ENCODE results near the gene GPR158.

GPR158 gene

GRCh38 chr10:25582961-25583360, 408.2 kb downstream of the GPR158 start:
- DNase-seq (ENCODE audit: low read depth) = no peak

DNA sequence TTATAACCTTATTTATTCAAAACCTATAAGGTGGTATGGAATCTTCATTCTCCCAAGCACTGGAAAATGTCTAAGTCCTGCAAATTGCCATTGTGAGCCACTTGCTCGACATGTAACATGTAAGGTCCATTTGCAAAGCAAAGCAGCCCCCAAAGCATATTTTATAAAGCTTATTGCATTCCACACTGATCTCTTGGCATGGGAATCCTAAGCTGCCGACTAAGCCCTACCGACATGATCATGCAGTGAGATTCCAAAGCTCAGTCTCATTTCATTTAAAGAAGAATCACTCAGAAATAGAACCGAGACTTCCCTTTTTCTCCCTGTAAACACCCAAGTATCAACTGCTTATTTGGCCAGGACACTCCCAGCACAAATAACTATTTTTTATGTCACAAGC, 425.9 kb downstream of the GPR158 start:
- no peak for DNase-seq (ENCODE audit: low read depth)

DNA sequence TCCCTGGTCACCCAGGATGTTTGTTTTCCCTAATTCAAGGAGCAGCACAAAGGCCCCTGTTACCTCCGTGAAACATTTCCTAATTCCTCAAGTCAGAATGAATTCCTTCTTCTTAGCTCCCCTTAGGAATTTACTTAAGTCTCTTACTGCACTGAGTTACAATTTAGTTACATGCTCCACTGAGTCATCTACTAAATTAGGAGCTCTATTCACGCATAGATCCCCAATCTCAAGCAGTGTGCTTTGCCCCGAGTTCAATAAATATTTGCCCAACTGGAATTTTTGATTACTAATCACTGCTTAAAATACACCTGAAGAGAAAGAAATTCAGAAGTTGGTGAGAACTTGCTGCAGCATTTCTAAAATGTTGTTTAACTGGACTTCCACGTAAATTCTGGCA, 429.8 kb downstream of the GPR158 start:
- no peak for DNase-seq (ENCODE audit: low read depth)

DNA sequence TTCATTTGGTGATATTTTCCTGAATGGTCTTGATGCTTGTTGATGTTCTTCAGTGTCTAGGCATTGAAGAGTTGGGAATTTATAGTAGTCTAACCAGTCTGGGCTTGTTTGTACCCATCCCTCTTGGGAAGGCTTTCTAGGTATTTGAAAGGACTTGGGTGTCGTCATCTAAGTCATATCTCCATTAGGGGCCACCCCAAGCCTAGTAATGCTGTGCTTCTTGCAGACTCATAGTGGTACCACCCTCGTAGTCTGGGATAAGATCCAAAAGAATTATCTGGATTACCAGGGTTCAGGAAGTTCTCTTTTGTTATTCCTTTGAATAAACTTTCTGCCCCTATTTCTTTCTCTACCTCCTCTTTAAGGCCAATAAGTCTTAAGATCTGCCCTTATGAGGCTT, 439.9 kb downstream of the GPR158 start:
- no peak for DNase-seq (ENCODE audit: low read depth)

DNA sequence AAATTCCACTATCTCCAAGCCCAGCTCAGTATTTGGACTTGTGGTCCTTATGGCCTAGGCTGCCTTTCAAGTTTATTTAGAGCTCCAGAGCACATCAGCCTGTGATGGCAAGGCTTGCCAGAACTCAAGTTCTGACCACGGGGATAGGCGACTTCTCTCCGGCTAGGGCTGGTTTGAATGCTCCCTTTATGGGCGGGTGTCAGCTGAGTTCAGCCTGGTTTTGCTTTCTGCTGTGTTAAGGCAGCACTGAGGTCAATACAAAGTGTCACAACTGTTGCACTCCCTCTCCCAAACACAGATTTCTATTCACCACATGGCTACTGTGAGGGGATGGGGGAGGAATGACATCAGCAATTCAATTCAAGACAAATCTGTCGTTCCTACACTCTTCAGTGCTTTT, 441.1 kb downstream of the GPR158 start:
- DNase-seq (ENCODE audit: low read depth) = no peak

DNA sequence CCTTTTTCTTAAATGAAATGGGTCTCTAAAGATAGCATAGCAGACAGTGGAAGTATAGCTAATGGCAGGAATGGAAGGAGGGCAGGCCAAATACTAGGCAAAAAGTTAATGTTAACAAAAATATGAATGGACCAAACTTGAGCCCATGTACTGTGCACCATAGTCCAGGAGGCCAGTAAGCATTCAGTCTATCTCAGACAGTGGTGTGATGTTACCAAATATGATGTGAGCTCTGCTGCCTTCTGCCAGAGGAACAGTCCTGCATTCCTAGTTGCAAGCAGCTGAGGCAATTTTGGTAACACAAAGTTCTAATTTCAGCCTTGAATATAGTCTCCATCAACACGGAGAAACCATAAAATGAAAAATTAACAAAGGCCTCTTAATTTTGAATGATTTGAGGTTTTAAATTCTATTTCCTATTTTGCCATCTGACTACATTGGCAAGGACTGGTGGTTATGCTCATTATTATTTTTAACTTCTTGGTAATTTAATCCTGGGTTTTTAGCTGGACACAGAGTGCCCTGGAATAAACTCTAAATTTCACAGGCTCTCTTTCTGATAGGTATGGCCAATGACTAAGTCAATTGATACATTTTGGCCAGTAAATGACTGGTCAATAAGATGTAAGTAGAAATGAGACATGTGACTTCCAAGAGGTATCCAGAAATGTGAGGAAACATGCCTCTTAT, 442.2 kb downstream of the GPR158 start:
- no peak for DNase-seq (ENCODE audit: low read depth)

DNA sequence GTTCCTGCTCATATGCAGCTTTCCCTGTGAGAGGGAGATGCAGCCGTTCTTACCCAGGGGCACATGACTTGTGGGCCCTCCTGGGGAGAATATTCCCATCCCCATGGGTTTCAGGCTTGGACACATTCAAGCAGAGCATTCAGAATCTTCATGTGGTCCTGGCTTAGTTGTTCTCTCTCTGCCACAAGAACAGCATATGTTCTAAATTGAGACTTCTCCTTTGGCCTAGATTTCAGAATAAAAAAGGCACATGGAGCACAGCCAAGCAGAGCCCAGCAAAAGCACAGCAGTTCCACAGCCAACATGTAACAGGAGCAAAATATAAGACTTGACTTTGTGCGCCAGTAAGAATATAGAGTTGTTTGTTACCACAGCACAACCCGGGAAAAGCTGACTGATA, 452.8 kb downstream of the GPR158 start:
- DNase-seq (ENCODE audit: low read depth) = no peak

DNA sequence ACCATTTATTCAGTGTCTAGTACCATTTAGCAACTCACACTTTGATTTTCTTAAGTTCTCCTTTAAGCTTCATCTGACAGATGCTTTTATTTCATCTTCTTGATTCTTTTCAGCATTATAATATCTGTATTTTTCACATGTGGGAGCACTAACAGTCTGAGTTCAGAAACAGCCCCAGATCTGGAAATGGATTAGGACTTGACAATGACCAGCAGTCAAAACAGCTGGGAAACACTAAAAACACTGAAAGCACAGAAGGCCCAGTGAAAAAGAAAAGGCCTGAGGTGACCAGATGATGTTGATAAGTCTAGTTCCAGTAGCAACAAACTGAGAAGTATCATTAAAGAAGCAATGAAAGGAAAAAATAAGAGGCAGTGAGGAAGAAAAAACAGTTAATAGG, 454.5 kb downstream of the GPR158 start:
- no peak for DNase-seq (ENCODE audit: low read depth)

- no peak for DNase-seq (ENCODE audit: low read depth)
Measured at GRCh38 chr10:25631471-25631870, 456.7 kb downstream of the GPR158 start.

DNA sequence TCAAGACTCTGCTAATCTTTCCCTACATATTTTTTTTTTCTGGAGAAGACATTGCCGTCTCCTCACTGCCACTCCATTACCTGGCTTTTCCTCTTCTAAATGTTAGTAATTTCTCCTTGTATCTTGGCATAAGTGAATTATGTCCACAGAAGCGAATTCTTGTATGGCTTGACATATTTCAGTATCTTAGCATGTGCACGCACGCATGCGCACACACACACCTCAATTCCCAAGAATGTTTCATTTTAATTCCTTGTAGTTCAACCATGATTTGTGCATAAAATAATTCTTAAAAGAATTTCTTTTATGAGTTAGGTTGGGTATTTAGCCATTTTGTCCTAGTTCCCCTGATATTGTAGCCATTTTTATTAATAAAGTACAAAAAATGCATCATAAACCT, 458.0 kb downstream of the GPR158 start:
- DNase-seq (ENCODE audit: low read depth) = no peak

DNA sequence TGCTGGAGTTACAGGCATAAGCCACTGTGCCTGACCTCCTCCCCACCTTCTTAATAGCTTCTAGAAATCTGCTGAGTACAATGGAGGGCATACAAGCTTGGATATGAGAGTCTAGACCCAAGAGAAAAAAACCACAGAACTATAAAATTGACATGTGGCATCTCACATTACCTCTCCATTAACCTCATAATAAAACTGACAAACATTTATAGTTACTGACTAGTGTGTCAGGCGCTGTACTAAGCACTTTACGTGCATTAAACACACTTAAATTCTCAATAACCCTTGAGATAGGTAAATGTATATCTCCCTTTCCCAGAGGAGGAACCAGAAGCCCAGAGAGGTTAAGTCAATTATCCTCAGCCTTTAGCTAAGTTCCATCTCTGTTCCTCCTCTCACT, 458.7 kb downstream of the GPR158 start:
- DNase-seq (ENCODE audit: low read depth) = no peak

- no peak for DNase-seq (ENCODE audit: low read depth)
Measured at GRCh38 chr10:25639646-25640045, 464.8 kb downstream of the GPR158 start.

DNA sequence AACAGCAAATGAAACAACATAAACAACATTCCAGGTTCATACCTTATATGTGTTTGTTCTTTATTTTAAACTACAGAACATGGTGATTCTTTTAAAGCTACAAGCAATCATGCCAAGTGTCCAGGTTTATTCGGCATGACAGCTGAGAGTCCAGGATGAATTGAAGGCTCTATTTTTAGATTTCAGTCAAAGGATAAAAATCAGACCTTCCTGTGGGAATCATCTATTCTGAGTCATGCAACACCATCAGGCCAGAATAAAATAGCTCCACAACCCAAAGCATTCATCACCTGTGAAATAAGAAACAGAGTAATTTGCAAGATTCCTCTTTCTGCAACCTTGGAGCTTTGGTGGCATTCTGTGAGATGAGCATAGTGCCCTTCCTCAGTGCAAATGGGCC, 466.8 kb downstream of the GPR158 start:
- DNase-seq (ENCODE audit: low read depth) = no peak

DNA sequence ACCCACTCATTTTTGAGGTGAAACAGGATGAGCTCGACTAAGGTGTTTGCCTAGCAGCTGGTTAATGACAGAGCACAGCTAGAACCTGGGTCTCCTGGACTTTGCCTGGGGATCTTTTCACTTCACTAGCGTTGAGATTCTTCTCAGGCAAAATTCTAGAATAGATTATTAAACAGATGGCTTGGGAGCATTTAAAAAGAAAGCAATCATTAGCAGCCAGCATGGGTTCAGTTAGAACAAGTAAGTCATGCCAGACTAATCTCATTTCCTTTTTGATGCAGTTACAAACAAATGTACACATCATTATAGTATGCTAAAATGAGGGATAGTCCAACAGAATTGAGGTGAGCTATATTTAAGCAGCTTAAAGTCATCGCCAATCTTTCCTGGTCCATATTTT, 467.9 kb downstream of the GPR158 start:
- DNase-seq (ENCODE audit: low read depth) = no peak

- DNase-seq (ENCODE audit: low read depth) = no peak
Measured at GRCh38 chr10:25646371-25646770, 471.6 kb downstream of the GPR158 start.

- DNase-seq (ENCODE audit: low read depth) = no peak
Measured at GRCh38 chr10:25651534-25651933, 476.7 kb downstream of the GPR158 start.

All from stimulated activated CD8-positive, alpha-beta memory T cell treated with anti-CD3 and anti-CD28 coated beads, Interleukin-15, amount 100 ng/mL, for 24 hours (primary cell).